ENCODE measurements around the gene CENPP.

CENPP gene

GRCh38 chr9:92377876-92378275, 52.1 kb downstream of the CENPP start:
- Histone ChIP-seq H3K27ac (ENCODE audit: low read length) (no peak overlapping the region), H3K4me3 (ENCODE audit: low read length) (no peak overlapping the region), H3F3A (ENCODE audit: insufficient read depth, low read length) (no peaks in the 10 kb centered on the region), H3K79me2 (ENCODE audit: low read length) (no peaks in the 10 kb centered on the region), H3K9ac (ENCODE audit: low read length) (no peak overlapping the region), H3K4me2 (ENCODE audit: low read depth, low read length) (no peak overlapping the region), H2AFZ (ENCODE audit: low read length) (no peak overlapping the region), H4K20me1 (ENCODE audit: insufficient read depth, low read length) (no peaks in the 10 kb centered on the region), H3K27me3 (replicated peaks; ENCODE audit: insufficient read depth, low read length) (no peaks in the 10 kb centered on the region), H3K9me2 (replicated peaks; ENCODE audit: insufficient read depth, low read length) (no peaks in the 10 kb centered on the region), H3K9me3 (replicated peaks; ENCODE audit: insufficient read depth, low read length) (no peaks in the 10 kb centered on the region), H3K36me3 (replicated peaks; ENCODE audit: insufficient read depth, low read length) (no peaks in the 10 kb centered on the region), H3K4me1 (ENCODE audit: low read length) (no peaks in the 10 kb centered on the region)
- TF ChIP-seq EZH2phosphoT487 (IDR thresholded peaks at IDR 0.05; ENCODE audit: low read length) (no peak), EZH2 (optimal IDR thresholded peaks at IDR 0.05; ENCODE audit: low read depth, low read length) (no peak), CTCF (IDR thresholded peaks at IDR 0.05; ENCODE audit: low read length) (no peak)
- no peak for DNase-seq

- no peaks in the 10 kb centered on the region for H3K36me3 ChIP-seq (replicated peaks; ENCODE audit: insufficient read depth, low read length)
- no peak overlapping the region for H3K4me3 ChIP-seq (ENCODE audit: low read length)
- H3K27ac ChIP-seq (ENCODE audit: low read length) = no peak overlapping the region
- no peaks in the 10 kb centered on the region for H3K9me3 ChIP-seq (replicated peaks; ENCODE audit: insufficient read depth, low read length)
- no peak overlapping the region for H2AFZ ChIP-seq (ENCODE audit: low read length)
- H3K4me1 ChIP-seq (ENCODE audit: low read length) = no peaks in the 10 kb centered on the region
- no peak overlapping the region for H3K4me2 ChIP-seq (ENCODE audit: low read depth, low read length)
- no peaks in the 10 kb centered on the region for H3F3A ChIP-seq (ENCODE audit: insufficient read depth, low read length)
- H3K79me2 ChIP-seq (ENCODE audit: low read length) = no peaks in the 10 kb centered on the region
- no peak for DNase-seq
- no peaks in the 10 kb centered on the region for H3K27me3 ChIP-seq (replicated peaks; ENCODE audit: insufficient read depth, low read length)
- H4K20me1 ChIP-seq (ENCODE audit: insufficient read depth, low read length) = no peaks in the 10 kb centered on the region
- H3K9me2 ChIP-seq (replicated peaks; ENCODE audit: insufficient read depth, low read length) = no peaks in the 10 kb centered on the region
- H3K9ac ChIP-seq (ENCODE audit: low read length) = no peak overlapping the region
- TF ChIP-seq CTCF (IDR thresholded peaks at IDR 0.05; ENCODE audit: low read length) (no peak), EZH2phosphoT487 (IDR thresholded peaks at IDR 0.05; ENCODE audit: low read length) (no peak), EZH2 (optimal IDR thresholded peaks at IDR 0.05; ENCODE audit: low read depth, low read length) (no peak)
Observed at GRCh38 chr9:92378865-92379560, 53.3 kb downstream of the CENPP start.

- H3K4me2 ChIP-seq (ENCODE audit: low read depth, low read length) = no peak overlapping the region
- no peaks in the 10 kb centered on the region for H3K9me3 ChIP-seq (replicated peaks; ENCODE audit: insufficient read depth, low read length)
- no peaks in the 10 kb centered on the region for H3K4me1 ChIP-seq (ENCODE audit: low read length)
- H3K4me3 ChIP-seq (ENCODE audit: low read length) = no peak overlapping the region
- no peaks in the 10 kb centered on the region for H3K27me3 ChIP-seq (replicated peaks; ENCODE audit: insufficient read depth, low read length)
- H3K9ac ChIP-seq (ENCODE audit: low read length) = no peak overlapping the region
- no peaks in the 10 kb centered on the region for H3K9me2 ChIP-seq (replicated peaks; ENCODE audit: insufficient read depth, low read length)
- H3F3A ChIP-seq (ENCODE audit: insufficient read depth, low read length) = no peaks in the 10 kb centered on the region
- TF ChIP-seq EZH2phosphoT487 (IDR thresholded peaks at IDR 0.05; ENCODE audit: low read length) (no peak), EZH2 (optimal IDR thresholded peaks at IDR 0.05; ENCODE audit: low read depth, low read length) (no peak), CTCF (IDR thresholded peaks at IDR 0.05; ENCODE audit: low read length) (no peak)
- no peak overlapping the region for H3K27ac ChIP-seq (ENCODE audit: low read length)
- no peaks in the 10 kb centered on the region for H3K79me2 ChIP-seq (ENCODE audit: low read length)
- H2AFZ ChIP-seq (ENCODE audit: low read length) = no peak overlapping the region
- H4K20me1 ChIP-seq (ENCODE audit: insufficient read depth, low read length) = no peaks in the 10 kb centered on the region
- DNase-seq = no peak
- no peaks in the 10 kb centered on the region for H3K36me3 ChIP-seq (replicated peaks; ENCODE audit: insufficient read depth, low read length)
Observed at GRCh38 chr9:92380603-92381002, 54.9 kb downstream of the CENPP start.

Data from MM.1S (cell line).